Nephron progenitor cell (in vitro differentiated cells): ENCODE results near the gene PHYKPL.

Experiments used
- DNase-seq: peaks from one replicate; pipeline ENCODE4 v3.0.0; 2021
- H3K27ac Mint-ChIP-seq: 2 replicates; pipeline ENCODE4 v1.8.0; 2021; ENCODE audit warnings: mild to moderate bottlenecking, moderate library complexity, mixed read lengths
- H3K27me3 Mint-ChIP-seq: 2 replicates; pipeline ENCODE4 v1.8.0; 2021; ENCODE audit warnings: mild to moderate bottlenecking, low read depth, mixed read lengths; ENCODE audit not compliant: poor library complexity
- H3K36me3 Mint-ChIP-seq: 2 replicates; pipeline ENCODE4 v1.8.0; 2021; ENCODE audit warnings: low read depth, mixed read lengths
- H3K4me1 Mint-ChIP-seq: 2 replicates; pipeline ENCODE4 v1.8.0; 2021; ENCODE audit warnings: mixed read lengths
- H3K4me3 Mint-ChIP-seq: 2 replicates; pipeline ENCODE4 v1.8.0; 2021; ENCODE audit warnings: mild to moderate bottlenecking, moderate library complexity, mixed read lengths
- H3K9me3 Mint-ChIP-seq: 2 replicates; pipeline ENCODE4 v1.8.0; 2021; ENCODE audit warnings: mild to moderate bottlenecking, moderate library complexity, mixed read lengths
- CTCF ChIP-seq: fragments of 200-600 bp; sonication (generic); IDR thresholded peaks from 2 replicates; pipeline ENCODE4 v1.5.0; 2021; ENCODE audit warnings: antibody characterized with exemption

Gene PHYKPL

GRCh38 chr5:178232124-178232919 lies at the start of gene PHYKPL:
TSS of gene PHYKPL (minus strand) at chr5:178232802. CDS start at chr5:178232550, 252 bp downstream.
- Mint-ChIP-seq H3K27me3 (peaks cover 11% of the 10 kb centered on the region), H3K36me3 (peaks cover 39% of the 10 kb centered on the region), H3K27ac (no peak within 1 kb of the TSS), H3K4me3 (peak within 1 kb of the TSS; percentile 82), H3K9me3 (no peaks in the 10 kb centered on the region), H3K4me1 (peaks cover 47% of the 10 kb centered on the region)
- DNase-seq: peak; percentile 78
- no peak for TF ChIP-seq CTCF

GRCh38 chr5:178282391-178282790 lies 49.8 kb upstream of the PHYKPL start:
- no peak for DNase-seq
- Mint-ChIP-seq H3K9me3 (peaks cover 10% of the 10 kb centered on the region), H3K27ac (no peak overlapping the region), H3K4me1 (peaks cover 35% of the 10 kb centered on the region), H3K27me3 (peaks cover 29% of the 10 kb centered on the region), H3K36me3 (no peaks in the 10 kb centered on the region), H3K4me3 (no peak overlapping the region)
- TF ChIP-seq CTCF: no peak

GRCh38 chr5:178281331-178281730 lies 48.7 kb upstream of the PHYKPL start:
- DNase-seq: no peak
- Mint-ChIP-seq H3K27me3 (peaks cover 25% of the 10 kb centered on the region), H3K27ac (no peak overlapping the region), H3K4me3 (no peak overlapping the region), H3K4me1 (peaks cover 30% of the 10 kb centered on the region), H3K9me3 (peaks cover 13% of the 10 kb centered on the region), H3K36me3 (no peaks in the 10 kb centered on the region)
- no peak for TF ChIP-seq CTCF

- Mint-ChIP-seq H3K9me3 (peaks cover 20% of the 10 kb centered on the region), H3K27me3 (peaks cover 25% of the 10 kb centered on the region), H3K36me3 (peaks cover 6% of the 10 kb centered on the region), H3K4me1 (peaks cover 35% of the 10 kb centered on the region), H3K4me3 (no peak overlapping the region), H3K27ac (no peak overlapping the region)
- DNase-seq: no peak
- TF ChIP-seq CTCF: no peak
These were observed 48.0 kb upstream of the PHYKPL start for GRCh38 chr5:178280631-178281030.

- peak; percentile 95 for TF ChIP-seq CTCF
- H3K9me3 Mint-ChIP-seq: peaks cover 22% of the 10 kb centered on the region
These were observed 47.3 kb upstream of the PHYKPL start for GRCh38 chr5:178279723-178280438.

More at GRCh38 chr5:178279723-178280438, 47.3 kb upstream of the PHYKPL start:
- Mint-ChIP-seq H3K4me3 (no peak overlapping the region), H3K4me1 (peaks cover 36% of the 10 kb centered on the region), H3K36me3 (peaks cover 6% of the 10 kb centered on the region), H3K27me3 (peaks cover 25% of the 10 kb centered on the region), H3K27ac (no peak overlapping the region)
- peak; percentile 96 for DNase-seq
